Endodermal cell (in vitro differentiated cells): ENCODE data around the gene RIMS4. TPM values are rescaled to one million over a fixed set of nuclear protein-coding genes. Genes with fewer than 3 reads are reported as not detected.

Experiments
- DNase-seq: peaks from one replicate; pipeline ENCODE4 v3.0.0-alpha.2; 2017
- H3K27ac ChIP-seq: 2 replicates; pipeline ENCODE4 v1.5.1; 2013; ENCODE audit warnings: mild to moderate bottlenecking, low read depth, low read length, moderate library complexity
- H3K27me3 ChIP-seq: 2 replicates; pipeline ENCODE4 v1.6.1; 2013; ENCODE audit warnings: mild to moderate bottlenecking, low read length, moderate library complexity; ENCODE audit not compliant: insufficient read depth, control insufficient read depth, poor library complexity, severe bottlenecking
- H3K36me3 ChIP-seq: 2 replicates; pipeline ENCODE4 v1.7.0; 2013; ENCODE audit warnings: mild to moderate bottlenecking, low read length, moderate library complexity; ENCODE audit not compliant: control insufficient read depth, insufficient read depth
- H3K4me1 ChIP-seq: one replicate; pipeline ENCODE4 v1.7.0; 2013; ENCODE audit warnings: low read length; ENCODE audit not compliant: control insufficient read depth, insufficient read depth
- H3K4me3 ChIP-seq: 2 replicates; pipeline ENCODE4 v1.5.1; 2013; ENCODE audit warnings: mild to moderate bottlenecking, low read length, moderate library complexity
- H3K9ac ChIP-seq: 2 replicates; pipeline ENCODE4 v1.6.1; 2013; ENCODE audit warnings: mild to moderate bottlenecking, low read length, moderate library complexity; ENCODE audit not compliant: poor library complexity, severe bottlenecking; ENCODE audit errors: extremely low read depth
- H3K9me3 ChIP-seq: 2 replicates; pipeline ENCODE4 v1.6.1; 2013; ENCODE audit warnings: mild to moderate bottlenecking, low read length, moderate library complexity; ENCODE audit not compliant: control insufficient read depth
- H3K27ac Mint-ChIP-seq: 2 replicates; pipeline ENCODE4 v1.8.0; 2020; ENCODE audit warnings: mixed read lengths
- H3K27me3 Mint-ChIP-seq: 2 replicates; pipeline ENCODE4 v1.8.0; 2021; ENCODE audit warnings: mild to moderate bottlenecking, mixed read lengths; ENCODE audit not compliant: insufficient read depth
- H3K36me3 Mint-ChIP-seq: 2 replicates; pipeline ENCODE4 v1.8.0; 2020; ENCODE audit warnings: low read depth, mixed read lengths
- H3K4me1 Mint-ChIP-seq: 2 replicates; pipeline ENCODE4 v1.8.0; 2020; ENCODE audit warnings: mixed read lengths
- H3K4me3 Mint-ChIP-seq: 2 replicates; pipeline ENCODE4 v1.8.0; 2020; ENCODE audit warnings: mild to moderate bottlenecking, moderate library complexity, mixed read lengths
- H3K9me3 Mint-ChIP-seq: 2 replicates; pipeline ENCODE4 v1.8.0; 2020; ENCODE audit warnings: mild to moderate bottlenecking, mixed read lengths
- CTCF ChIP-seq: fragments of 200-600 bp; sonication (generic); conservative IDR thresholded peaks from 2 replicates; pipeline ENCODE4 v1.5.0; 2021; ENCODE audit warnings: antibody characterized with exemption, mild to moderate bottlenecking
- WGBS, 2 experiments: methylation state at CpG; one replicate each; pipeline versions ENCODE4 v1.1.5 to v1.1.7; 2013; ENCODE audit warnings: missing lambda C conversion rate in 2 of 2, mixed read lengths in 1 of 2; ENCODE audit not compliant: insufficient coverage in 1 of 2, insufficient read length in 1 of 2; 5-methylcytosine and 5-hydroxymethylcytosine counted together
- total RNA-seq, 2 donors: library from RNA; stranded (reverse); fragmentation: NEBNext Ultra II Directional in 1 of 2; extraction: Animal tissue kit (Norgen Biotek cat#: 25700) in 1 of 2; gene quantifications; 2 replicates in 1 of 2; 3 replicates in 1 of 2; pipeline ENCODE4 v1.2.1, GENCODE V29; 2021

The RIMS4 gene
- total RNA-seq, 2 donors from 2014 or later = 4.3 to 13.0 TPM

GRCh38 chr20:44803383-44803941 lies 6.9 kb downstream of the RIMS4 start:
- WGBS, 2 experiments = 74 to 76% methylated on average over 3 to 9 of the region's 9 CpGs
- Mint-ChIP-seq H3K27ac (no peak overlapping the region), H3K4me1 (no peaks in the 10 kb centered on the region), H3K27me3 (peaks cover 40% of the 10 kb centered on the region), H3K4me3 (no peak overlapping the region), H3K9me3 (no peaks in the 10 kb centered on the region), H3K36me3 (no peaks in the 10 kb centered on the region)
- DNase-seq = no peak
- Histone ChIP-seq H3K4me1 (no peaks in the 10 kb centered on the region), H3K9me3 (no peaks in the 10 kb centered on the region), H3K4me3 (no peak overlapping the region), H3K9ac (no peak overlapping the region), H3K27me3 (peaks cover 59% of the 10 kb centered on the region), H3K27ac (no peak overlapping the region), H3K36me3 (no peaks in the 10 kb centered on the region)
- no peak for TF ChIP-seq CTCF

GRCh38 chr20:44802702-44803101 lies 7.6 kb downstream of the RIMS4 start:
- 91 to 94% methylated on average over 4 of the region's 4 CpGs for WGBS, 2 experiments
- Mint-ChIP-seq H3K27me3 (peaks cover 40% of the 10 kb centered on the region), H3K4me1 (no peaks in the 10 kb centered on the region), H3K27ac (no peak overlapping the region), H3K9me3 (no peaks in the 10 kb centered on the region), H3K4me3 (no peak overlapping the region), H3K36me3 (no peaks in the 10 kb centered on the region)
- H3K27ac ChIP-seq = no peak overlapping the region
- no peak overlapping the region for H3K4me3 ChIP-seq
- TF ChIP-seq CTCF = no peak
- H3K27me3 ChIP-seq = peaks cover 59% of the 10 kb centered on the region
- H3K9me3 ChIP-seq = no peaks in the 10 kb centered on the region
- H3K9ac ChIP-seq = no peak overlapping the region
- DNase-seq = no peak
- no peaks in the 10 kb centered on the region for H3K36me3 ChIP-seq
- no peaks in the 10 kb centered on the region for H3K4me1 ChIP-seq

GRCh38 chr20:44800391-44801046 lies 9.8 kb downstream of the RIMS4 start:
- no peaks in the 10 kb centered on the region for H3K9me3 ChIP-seq
- Mint-ChIP-seq H3K36me3 (no peaks in the 10 kb centered on the region), H3K9me3 (no peaks in the 10 kb centered on the region), H3K27ac (no peak overlapping the region), H3K4me1 (peaks cover 10% of the 10 kb centered on the region), H3K4me3 (no peak overlapping the region), H3K27me3 (peaks cover 31% of the 10 kb centered on the region)
- peak; percentile 77 for DNase-seq
- H3K36me3 ChIP-seq = no peaks in the 10 kb centered on the region
- H3K4me1 ChIP-seq = no peaks in the 10 kb centered on the region
- H3K4me3 ChIP-seq = no peak overlapping the region
- H3K9ac ChIP-seq = no peak overlapping the region
- 64 to 87% methylated on average over 3 to 8 of the region's 8 CpGs for WGBS, 2 experiments
- H3K27ac ChIP-seq = no peak overlapping the region
- H3K27me3 ChIP-seq = peaks cover 50% of the 10 kb centered on the region
- peak; percentile 76 for TF ChIP-seq CTCF
